Forelimb muscle (tissue), 1 donor: Measurements from ENCODE around the gene HSD17B8. TPM values are rescaled to one million over a fixed set of nuclear protein-coding genes. Genes with fewer than 3 reads are reported as not detected.
A peak's percentile ranks its signal among the peaks of the same experiment; 100 is the strongest.

ENCODE experiments used
- DNase-seq: peaks from one replicate; pipeline ENCODE4 v3.0.0-alpha.2; 2013; ENCODE audit warnings: low read depth
- polyA plus RNA-seq: library from polyadenylated mRNA; unstranded; fragments of 120-200 nt; gene quantifications from one replicate; pipeline ENCODE4 v1.2.1, GENCODE V29; 2013; ENCODE audit not compliant: insufficient read length

HSD17B8 gene
- polyA plus RNA-seq, 1 donor: 11.6 TPM

GRCh38 chr6:33191383-33192104 is 12.9 kb upstream of the HSD17B8 start:
- no peak for DNase-seq

- DNase-seq: no peak
Measured at GRCh38 chr6:33192105-33192646, 12.3 kb upstream of the HSD17B8 start, which contains the start of gene COL11A2. COL11A2 (minus strand) TSS chr6:33192467; CDS start chr6:33192240, 227 bp downstream.

- DNase-seq: no peak
Measured at GRCh38 chr6:33192671-33193602, 11.5 kb upstream of the HSD17B8 start.

DNA sequence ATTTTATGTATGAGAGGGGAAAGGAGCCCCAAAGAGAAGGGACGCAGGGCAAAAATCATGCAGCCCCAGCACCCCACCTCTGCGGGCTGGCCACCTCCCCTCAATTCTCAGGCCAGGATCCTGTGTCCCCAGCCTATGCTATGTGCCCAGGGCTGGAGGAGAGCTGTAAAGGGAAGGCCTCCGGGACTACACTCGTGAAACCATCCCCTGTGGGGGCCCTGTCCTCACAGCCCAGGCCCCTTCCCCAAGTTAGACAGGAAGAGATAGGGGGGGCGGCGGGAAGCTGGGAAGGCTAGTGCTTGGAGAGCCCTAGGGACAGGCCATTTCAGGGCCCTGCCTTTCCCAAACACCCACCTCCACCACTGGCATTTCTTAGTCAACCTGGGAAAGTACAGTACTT is 10.8 kb upstream of the HSD17B8 start:
- DNase-seq: no peak

- no peak for DNase-seq
Measured at GRCh38 chr6:33194431-33194979, 9.9 kb upstream of the HSD17B8 start.

- DNase-seq: no peak
Measured at GRCh38 chr6:33195304-33196165, 8.9 kb upstream of the HSD17B8 start.

GRCh38 chr6:33197431-33198048 is 6.9 kb upstream of the HSD17B8 start:
- no peak for DNase-seq

GRCh38 chr6:33198159-33198852 is 6.1 kb upstream of the HSD17B8 start:
- no peak for DNase-seq

- DNase-seq: no peak
Measured at GRCh38 chr6:33198853-33199436, 5.5 kb upstream of the HSD17B8 start.

DNA sequence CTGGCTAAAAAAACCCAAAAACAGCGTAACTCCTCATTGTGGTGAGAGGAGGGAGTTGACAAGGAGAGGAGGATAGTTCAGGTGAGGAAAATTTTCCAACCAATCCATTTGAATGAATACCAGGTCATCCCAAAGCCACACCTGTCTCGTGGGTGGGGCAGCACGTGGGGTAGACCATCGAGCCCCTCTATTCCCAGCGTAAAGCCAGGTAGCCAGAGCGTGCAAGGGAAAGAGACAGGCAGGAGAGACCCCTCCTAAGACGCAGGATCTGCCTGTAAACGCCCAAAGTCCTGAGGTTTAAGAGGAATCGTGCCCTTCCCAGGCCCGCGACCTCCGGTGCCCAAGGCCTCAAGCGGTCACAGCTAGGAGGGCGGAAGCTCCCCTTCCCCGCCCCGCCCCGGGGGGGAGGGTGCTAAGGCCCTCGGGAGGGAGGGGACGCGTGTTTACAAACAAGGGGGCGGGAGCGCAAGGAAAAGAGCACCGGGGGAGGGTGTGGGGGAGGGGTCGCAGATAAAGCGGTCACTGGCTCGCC is 4.7 kb upstream of the HSD17B8 start:
- no peak for DNase-seq

DNA sequence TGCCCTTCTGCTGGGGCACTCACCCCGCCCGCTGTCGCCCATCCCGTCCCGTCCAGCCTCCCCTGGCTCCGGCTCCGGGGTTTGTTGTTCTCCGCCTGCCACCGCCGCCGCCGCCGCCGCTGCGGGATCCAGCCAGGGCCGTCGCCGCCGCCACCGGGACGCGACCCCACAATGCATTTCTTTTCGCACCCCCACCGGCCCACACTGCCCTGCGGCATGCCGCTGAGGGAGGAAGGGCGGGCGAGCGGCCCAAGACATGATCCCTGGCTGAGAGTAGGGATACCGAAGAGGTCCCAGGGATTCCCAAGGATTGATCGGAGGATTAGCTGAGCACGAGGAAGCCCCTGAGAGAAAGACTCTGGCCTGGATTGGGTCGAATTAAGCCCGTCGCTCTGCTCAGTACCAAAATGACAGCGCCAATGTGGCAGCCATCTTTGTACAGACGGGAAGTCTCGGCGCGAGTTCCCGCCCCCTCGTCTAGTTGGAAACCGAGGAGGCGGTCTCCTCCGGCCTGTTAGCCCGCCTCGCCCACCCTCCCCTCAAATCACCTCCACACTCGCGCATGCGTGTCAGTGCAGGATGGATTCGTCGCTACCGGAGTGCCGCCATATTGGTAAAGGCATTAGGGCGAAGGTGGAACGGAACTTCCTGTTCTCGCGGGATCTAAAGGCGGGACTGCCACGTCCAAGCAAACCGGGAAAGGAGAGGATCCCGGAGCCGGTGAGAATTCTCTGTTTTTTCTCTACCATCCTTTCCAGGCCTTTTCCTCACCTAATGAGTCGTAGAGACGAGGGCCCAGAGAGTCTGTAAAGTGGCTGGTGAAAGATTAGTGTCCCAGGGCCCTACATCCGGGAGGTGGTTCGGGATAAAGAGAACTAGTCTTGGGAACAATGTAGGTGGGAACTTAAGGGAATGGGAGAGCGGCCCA is 4.0 kb upstream of the HSD17B8 start, which contains the start of the genes RXRB and SLC39A7:
Gene RXRB, minus strand, starts transcription at position 447 of the 928 bp plus-strand sequence. Its CDS starts 189 bp downstream, at position 258.
Gene SLC39A7, plus strand, starts transcription at position 649 of the 928 bp plus-strand sequence. CDS start 379 bp downstream, outside the sequence.
- peak; percentile 99 for DNase-seq

DNA sequence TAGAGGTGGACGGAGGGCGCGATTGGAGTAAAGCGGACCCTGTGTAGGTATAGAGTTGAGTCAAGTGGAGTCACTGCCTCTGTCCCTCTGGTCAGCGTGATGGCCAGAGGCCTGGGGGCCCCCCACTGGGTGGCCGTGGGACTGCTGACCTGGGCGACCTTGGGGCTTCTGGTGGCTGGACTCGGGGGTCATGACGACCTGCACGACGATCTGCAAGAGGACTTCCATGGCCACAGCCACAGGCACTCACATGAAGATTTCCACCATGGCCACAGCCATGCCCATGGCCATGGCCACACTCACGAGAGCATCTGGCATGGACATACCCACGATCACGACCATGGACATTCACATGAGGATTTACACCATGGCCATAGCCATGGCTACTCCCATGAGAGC is 3.3 kb upstream of the HSD17B8 start:
- no peak for DNase-seq

GRCh38 chr6:33201935-33202334 is 2.5 kb upstream of the HSD17B8 start:
- DNase-seq: no peak

- no peak for DNase-seq
Measured at GRCh38 chr6:33202799-33203198, 1.7 kb upstream of the HSD17B8 start.

DNA sequence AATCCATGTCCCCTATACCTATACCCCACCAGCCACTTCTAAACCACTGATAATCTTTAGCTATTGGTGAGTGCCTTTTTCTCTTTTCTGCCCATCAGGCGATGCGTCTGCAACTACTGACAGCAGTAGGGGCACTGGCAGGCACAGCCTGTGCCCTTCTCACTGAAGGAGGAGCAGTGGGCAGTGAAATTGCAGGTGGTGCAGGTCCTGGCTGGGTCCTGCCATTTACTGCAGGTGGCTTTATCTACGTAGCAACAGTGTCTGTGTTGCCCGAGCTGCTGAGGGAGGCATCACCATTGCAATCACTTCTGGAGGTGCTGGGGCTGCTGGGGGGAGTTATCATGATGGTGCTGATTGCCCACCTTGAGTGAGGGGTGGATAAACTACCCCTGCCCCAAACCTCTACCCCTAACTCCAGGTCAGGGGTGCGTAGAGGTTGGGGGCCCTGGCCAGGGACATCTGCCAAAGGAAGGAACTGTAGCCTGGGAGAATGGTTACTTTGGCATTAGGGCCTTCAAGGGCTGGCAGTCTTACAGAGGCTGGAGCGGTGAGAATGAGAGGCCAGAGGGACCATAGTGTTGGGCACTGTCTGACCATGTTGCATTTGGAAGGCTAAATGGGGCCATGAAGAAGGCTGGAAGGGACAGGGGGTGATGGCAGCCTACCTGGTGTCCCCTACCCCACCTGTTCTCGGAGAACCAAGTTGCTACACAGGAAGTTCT is 851 bp upstream of the HSD17B8 start:
- DNase-seq: no peak

DNA sequence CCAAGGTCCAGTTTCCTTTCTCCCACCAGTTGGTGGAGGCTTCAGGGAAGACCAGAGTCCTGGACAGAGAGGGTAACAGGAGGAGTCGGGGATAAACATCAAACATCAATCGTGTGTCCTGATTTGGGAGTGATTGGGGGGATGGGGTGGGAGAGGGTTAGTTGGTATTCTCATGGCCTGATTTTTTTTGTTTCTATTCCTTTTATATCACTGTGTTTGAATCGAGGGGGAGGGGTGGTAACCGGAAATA is 365 bp upstream of the HSD17B8 start:
- no peak for DNase-seq

- no peak for DNase-seq
Measured at GRCh38 chr6:33205191-33206026, 954 bp downstream of the HSD17B8 start.
